GM23248 (cell line): ENCODE data around the gene IFT52. TPM values are rescaled to one million over a fixed set of nuclear protein-coding genes. Genes with fewer than 3 reads are reported as not detected.

Source experiments
- DNase-seq: peaks from one replicate; pipeline ENCODE4 v3.0.0-alpha.2; 2015
- H2AFZ ChIP-seq: fragments of 200-600 bp; sonication (generic); 2 replicates; pipeline ENCODE4 v1.6.1; 2016; ENCODE audit warnings: antibody characterized with exemption
- H3F3A ChIP-seq: fragments of 200-600 bp; sonication (generic); 2 replicates; pipeline ENCODE4 v1.6.1; 2016; ENCODE audit warnings: mild to moderate bottlenecking, antibody characterized with exemption, mixed run types; ENCODE audit not compliant: insufficient read depth
- H3K27ac ChIP-seq: fragments of 200-600 bp; sonication (generic); 2 replicates; pipeline ENCODE4 v1.5.1; 2016; ENCODE audit warnings: mild to moderate bottlenecking
- H3K27me3 ChIP-seq: fragments of 200-600 bp; sonication (generic); replicated peaks from 2 replicates; pipeline ENCODE4 v1.6.1; 2016; ENCODE audit warnings: mild to moderate bottlenecking; ENCODE audit not compliant: insufficient read depth
- H3K36me3 ChIP-seq: fragments of 200-600 bp; sonication (generic); 2 replicates; pipeline ENCODE4 v1.6.1; 2016; ENCODE audit warnings: low read depth, mild to moderate bottlenecking
- H3K4me1 ChIP-seq: fragments of 200-600 bp; sonication (generic); 2 replicates; pipeline ENCODE4 v1.6.1; 2016; ENCODE audit warnings: mild to moderate bottlenecking; ENCODE audit not compliant: insufficient read depth
- H3K4me2 ChIP-seq: fragments of 200-600 bp; sonication (generic); one replicate; pipeline ENCODE4 v1.6.1; 2016; ENCODE audit warnings: mild to moderate bottlenecking; ENCODE audit not compliant: unreplicated experiment
- H3K4me3 ChIP-seq: fragments of 200-600 bp; sonication (generic); 2 replicates; pipeline ENCODE4 v1.5.1; 2016; ENCODE audit warnings: mild to moderate bottlenecking
- H3K79me2 ChIP-seq: fragments of 200-600 bp; sonication (generic); 2 replicates; pipeline ENCODE4 v1.6.1; 2016; ENCODE audit warnings: mild to moderate bottlenecking; ENCODE audit not compliant: insufficient read depth
- H3K9ac ChIP-seq: fragments of 200-600 bp; sonication (generic); 2 replicates; pipeline ENCODE4 v1.6.1; 2016; ENCODE audit warnings: mild to moderate bottlenecking
- H3K9me2 ChIP-seq: fragments of 200-600 bp; sonication (generic); 2 replicates; pipeline ENCODE4 v1.6.1; 2016; ENCODE audit warnings: mixed run types, mild to moderate bottlenecking, moderate library complexity; ENCODE audit not compliant: insufficient read depth
- H3K9me3 ChIP-seq: fragments of 200-600 bp; sonication (generic); one replicate; pipeline ENCODE4 v1.6.1; 2017; ENCODE audit warnings: low read depth
- H4K20me1 ChIP-seq: fragments of 200-600 bp; sonication (generic); 2 replicates; pipeline ENCODE4 v1.6.0; 2016; ENCODE audit not compliant: insufficient read depth
- EZH2 ChIP-seq: fragments of 200-600 bp; sonication (generic); IDR thresholded peaks from 2 replicates; pipeline ENCODE4 v1.6.1; 2018; ENCODE audit warnings: antibody characterized with exemption, mild to moderate bottlenecking; ENCODE audit not compliant: insufficient read depth, poor library complexity, severe bottlenecking
- EZH2phosphoT487 ChIP-seq: fragments of 200-600 bp; sonication (generic); IDR thresholded peaks from 2 replicates; pipeline ENCODE4 v1.6.1; 2018; ENCODE audit warnings: antibody characterized with exemption, moderate library complexity, mild to moderate bottlenecking, low read depth; ENCODE audit not compliant: insufficient read depth
- WGBS, 2 experiments: methylation state at CpG; one replicate each; pipeline ENCODE4 v1.1.6; 2015 to 2017; ENCODE audit warnings: low lambda C conversion rate in 2 of 2, low coverage in 1 of 2; ENCODE audit errors: missing lambda C conversion rate in 2 of 2; 5-methylcytosine and 5-hydroxymethylcytosine counted together
- in situ Hi-C: fragments of 300-500 bp; cut with MboI; formaldehyde crosslinking; loops from 2 replicates; pipeline ENCODE4 v1.15.0; 2020
- polyA plus RNA-seq: library from polyadenylated mRNA; unstranded; fragments of >200 nt; fragmentation: Nextera tagmentation; extraction: Ambion mirVana; gene quantifications from 2 replicates; pipeline ENCODE4 v1.2.1, GENCODE V29; 2016
- total RNA-seq: library from RNA; depleted of rRNA; stranded (reverse); fragments of >200 nt; shearing (Covaris generic); gene quantifications from 2 replicates; pipeline ENCODE4 v1.2.3, GENCODE V29; 2014

The IFT52 gene
- total and polyA plus RNA-seq, 2 experiments from 2014 or later: 40.2 to 51.7 TPM

DNA sequence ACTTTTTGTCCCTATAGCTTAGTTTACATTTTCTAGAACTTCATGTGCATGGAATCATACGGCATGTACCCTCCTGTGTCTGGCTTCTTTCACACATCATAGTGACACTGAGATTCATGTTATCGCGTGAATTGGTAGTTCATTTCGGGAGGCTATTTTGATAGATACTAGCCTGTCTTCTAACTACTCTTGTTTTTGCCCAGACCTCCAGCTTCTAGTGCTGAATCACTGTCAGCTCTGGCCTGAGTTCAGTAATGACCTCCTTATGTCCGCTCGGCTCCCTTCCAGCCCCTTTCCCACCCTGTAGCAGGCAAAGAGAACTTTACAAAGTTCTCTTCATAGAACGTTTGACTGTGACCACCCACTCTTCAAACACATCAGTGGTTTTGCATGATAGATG is 90.2 kb downstream of the IFT52 start:
- H3K9me2 ChIP-seq: no peaks in the 10 kb centered on the region
- no peak overlapping the region for H3K9ac ChIP-seq
- no peak overlapping the region for H3K27ac ChIP-seq
- no peaks in the 10 kb centered on the region for H3K9me3 ChIP-seq
- peak overlapping the region; percentile 41; the same call in 1 of the 2 replicates for H2AFZ ChIP-seq
- no peaks in the 10 kb centered on the region for H4K20me1 ChIP-seq
- H3F3A ChIP-seq: no peaks in the 10 kb centered on the region
- 29 to 44% methylated on average over 7 of the region's 7 CpGs for WGBS, 2 experiments
- TF ChIP-seq EZH2 (no peak), EZH2phosphoT487 (no peak)
- DNase-seq: peak; percentile 55
- no peak overlapping the region for H3K4me2 ChIP-seq
- no peaks in the 10 kb centered on the region for H3K79me2 ChIP-seq
- H3K4me1 ChIP-seq: no peaks in the 10 kb centered on the region
- in situ Hi-C loops: no loop called here
- H3K4me3 ChIP-seq: no peak overlapping the region
- no peaks in the 10 kb centered on the region for H3K27me3 ChIP-seq
- H3K36me3 ChIP-seq: no peaks in the 10 kb centered on the region

DNA sequence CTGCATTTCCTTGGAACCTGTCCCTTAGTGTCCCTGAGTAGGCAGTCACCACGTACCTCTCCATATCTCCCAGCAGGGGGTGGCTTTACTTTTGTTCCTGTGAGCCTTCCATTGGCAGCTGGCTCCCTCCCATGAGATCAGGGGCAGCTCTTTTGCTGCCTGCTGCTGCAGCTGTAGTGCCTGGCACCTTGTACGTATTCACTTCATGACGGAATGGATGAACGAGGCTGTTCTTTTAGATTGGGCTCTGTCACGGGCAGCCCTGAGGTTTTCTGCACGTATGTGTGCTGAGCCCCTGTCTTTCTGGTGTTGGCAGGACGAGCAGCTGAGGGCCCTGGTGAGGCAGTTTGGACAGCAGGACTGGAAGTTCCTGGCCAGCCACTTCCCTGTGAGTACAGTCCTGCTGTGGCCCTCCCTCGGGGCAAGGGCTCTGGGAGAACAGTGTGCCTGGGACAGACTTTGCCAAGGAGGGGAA is 90.8 kb downstream of the IFT52 start:
- no peak for TF ChIP-seq EZH2phosphoT487
- TF ChIP-seq EZH2: no peak
- H3K27me3 ChIP-seq: no peaks in the 10 kb centered on the region
- 0 out of 2 replicates have a peak overlapping the region, but pooled peaks have one; percentile 36 for H2AFZ ChIP-seq
- H3K4me2 ChIP-seq: no peak overlapping the region
- no peaks in the 10 kb centered on the region for H3K4me1 ChIP-seq
- WGBS, 2 experiments: 42 to 48% methylated on average over 8 of the region's 8 CpGs
- H3K4me3 ChIP-seq: no peak overlapping the region
- H3K79me2 ChIP-seq: no peaks in the 10 kb centered on the region
- no peaks in the 10 kb centered on the region for H3K36me3 ChIP-seq
- no peaks in the 10 kb centered on the region for H4K20me1 ChIP-seq
- DNase-seq: peak; percentile 39
- no peak overlapping the region for H3K9ac ChIP-seq
- in situ Hi-C loops: no loop called here
- H3K9me2 ChIP-seq: no peaks in the 10 kb centered on the region
- H3K9me3 ChIP-seq: no peaks in the 10 kb centered on the region
- no peak overlapping the region for H3K27ac ChIP-seq
- H3F3A ChIP-seq: no peaks in the 10 kb centered on the region

DNA sequence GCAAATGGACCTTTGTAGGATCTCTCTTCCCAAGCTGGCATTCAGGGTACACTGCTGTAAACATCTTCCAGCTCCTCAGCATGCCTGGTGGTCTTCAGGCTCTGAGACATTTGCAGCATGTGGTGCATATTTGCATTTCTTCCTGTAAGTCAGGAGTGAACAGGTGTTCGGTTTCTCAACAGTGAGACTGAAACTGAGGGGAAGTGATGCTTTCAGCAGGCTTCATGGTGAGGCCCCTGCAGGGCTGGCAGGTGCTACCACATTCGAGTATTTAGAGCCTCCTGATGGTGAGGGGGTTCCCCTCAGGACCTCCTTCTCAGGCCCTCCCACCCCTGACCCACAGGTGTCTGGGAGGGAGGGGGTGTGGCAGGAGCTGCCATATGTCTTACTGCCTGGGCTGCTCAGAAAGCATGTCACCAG is 91.3 kb downstream of the IFT52 start:
- Histone ChIP-seq H3K36me3 (no peaks in the 10 kb centered on the region), H3F3A (no peaks in the 10 kb centered on the region), H3K27ac (no peak overlapping the region), H3K9ac (no peak overlapping the region), H4K20me1 (no peaks in the 10 kb centered on the region), H3K9me3 (no peaks in the 10 kb centered on the region), H3K9me2 (no peaks in the 10 kb centered on the region), H2AFZ (no peak overlapping the region), H3K4me2 (no peak overlapping the region), H3K4me1 (no peaks in the 10 kb centered on the region), H3K27me3 (no peaks in the 10 kb centered on the region), H3K79me2 (no peaks in the 10 kb centered on the region), H3K4me3 (no peak overlapping the region)
- DNase-seq: no peak
- no peak for TF ChIP-seq EZH2
- in situ Hi-C loops: no loop called here
- WGBS, 2 experiments: 74 to 82% methylated on average over 2 of the region's 2 CpGs

DNA sequence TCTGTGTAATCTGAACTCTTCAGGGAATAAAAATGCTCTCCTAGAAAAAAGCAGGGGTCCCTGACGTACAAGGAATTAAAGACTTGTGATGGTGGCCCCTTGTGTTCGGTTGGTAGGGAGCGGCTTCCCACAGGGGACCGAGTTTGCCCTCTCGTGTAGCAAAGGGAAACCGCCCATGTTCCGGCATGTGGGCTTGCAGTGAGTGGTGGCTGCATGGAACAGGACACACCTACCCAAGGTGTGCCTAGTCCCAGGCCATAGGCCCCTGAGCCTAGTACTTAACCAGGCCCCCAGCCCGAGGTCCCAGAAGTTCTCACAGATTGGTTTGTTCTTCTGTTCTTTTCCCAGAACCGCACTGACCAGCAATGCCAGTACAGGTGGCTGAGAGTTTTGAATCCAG is 91.7 kb downstream of the IFT52 start:
- 97 to 98% methylated on average over 9 of the region's 9 CpGs for WGBS, 2 experiments
- no peaks in the 10 kb centered on the region for H3F3A ChIP-seq
- no peaks in the 10 kb centered on the region for H3K27me3 ChIP-seq
- no peaks in the 10 kb centered on the region for H3K79me2 ChIP-seq
- no peaks in the 10 kb centered on the region for H3K9me2 ChIP-seq
- no peak overlapping the region for H2AFZ ChIP-seq
- no peak overlapping the region for H3K4me3 ChIP-seq
- no peak for DNase-seq
- in situ Hi-C loops: no loop called here
- no peak overlapping the region for H3K4me2 ChIP-seq
- no peaks in the 10 kb centered on the region for H4K20me1 ChIP-seq
- TF ChIP-seq EZH2phosphoT487 (no peak), EZH2 (no peak)
- no peaks in the 10 kb centered on the region for H3K4me1 ChIP-seq
- H3K36me3 ChIP-seq: no peaks in the 10 kb centered on the region
- H3K9me3 ChIP-seq: no peaks in the 10 kb centered on the region
- H3K27ac ChIP-seq: no peak overlapping the region
- H3K9ac ChIP-seq: no peak overlapping the region

DNA sequence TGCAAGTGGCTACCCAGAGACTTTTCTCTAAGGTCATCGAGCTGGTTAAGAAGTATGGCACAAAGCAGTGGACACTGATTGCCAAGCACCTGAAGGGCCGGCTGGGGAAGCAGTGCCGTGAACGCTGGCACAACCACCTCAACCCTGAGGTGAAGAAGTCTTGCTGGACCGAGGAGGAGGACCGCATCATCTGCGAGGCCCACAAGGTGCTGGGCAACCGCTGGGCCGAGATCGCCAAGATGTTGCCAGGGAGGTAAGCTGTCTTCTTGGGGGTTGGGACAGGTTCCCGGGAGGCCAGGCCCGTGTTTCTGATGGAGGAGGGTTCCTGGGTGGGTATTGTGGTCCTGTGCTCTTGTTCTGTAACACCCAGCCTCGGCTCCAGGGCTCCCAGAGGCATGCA is 96.1 kb downstream of the IFT52 start:
- H3K9me2 ChIP-seq: no peaks in the 10 kb centered on the region
- H3K27me3 ChIP-seq: no peaks in the 10 kb centered on the region
- in situ Hi-C loops: no loop called here
- H3K9ac ChIP-seq: no peak overlapping the region
- H3K9me3 ChIP-seq: no peaks in the 10 kb centered on the region
- WGBS, 2 experiments: 92 to 93% methylated on average over 13 of the region's 13 CpGs
- no peaks in the 10 kb centered on the region for H3K79me2 ChIP-seq
- H3F3A ChIP-seq: no peaks in the 10 kb centered on the region
- TF ChIP-seq EZH2 (no peak), EZH2phosphoT487 (no peak)
- H4K20me1 ChIP-seq: no peaks in the 10 kb centered on the region
- H3K4me3 ChIP-seq: no peak overlapping the region
- no peak overlapping the region for H2AFZ ChIP-seq
- H3K4me2 ChIP-seq: no peak overlapping the region
- no peaks in the 10 kb centered on the region for H3K4me1 ChIP-seq
- H3K36me3 ChIP-seq: no peaks in the 10 kb centered on the region
- H3K27ac ChIP-seq: no peak overlapping the region
- DNase-seq: no peak
